Hindlimb muscle (tissue), 1 donor: ENCODE results near the gene FAM118A. TPM values are rescaled to one million over a fixed set of nuclear protein-coding genes. Genes with fewer than 3 reads are reported as not detected.
"Not testable (repeated sequence)": the region's sequence is repeated elsewhere in the genome, so short reads cannot be mapped to it uniquely, and the experiment has no call there.

Experiments used
- DNase-seq: peaks from one replicate; pipeline ENCODE4 v3.0.0-alpha.2; 2013
- polyA plus RNA-seq: library from polyadenylated mRNA; unstranded; fragments of 120-200 nt; gene quantifications from one replicate; pipeline ENCODE4 v1.2.1, GENCODE V29; 2013; ENCODE audit not compliant: insufficient read length

Gene FAM118A
- polyA plus RNA-seq, 1 donor, result 27.4 TPM

- DNase-seq, result no peak
These were observed 720 bp downstream of the FAM118A start for GRCh38 chr22:45310331-45310976.

- no peak for DNase-seq
These were observed 1.3 kb downstream of the FAM118A start for GRCh38 chr22:45310977-45311531.

- DNase-seq, result no peak
These were observed 2.7 kb downstream of the FAM118A start for GRCh38 chr22:45312415-45312814.

GRCh38 chr22:45312856-45313255, 3.1 kb downstream of the FAM118A start:
- no peak for DNase-seq

GRCh38 chr22:45314054-45314721, 4.5 kb downstream of the FAM118A start:
- DNase-seq, result no peak

- no peak for DNase-seq
These were observed 5.1 kb downstream of the FAM118A start for GRCh38 chr22:45314786-45315185.

- no peak for DNase-seq
These were observed 7.2 kb downstream of the FAM118A start for GRCh38 chr22:45316796-45317526.

GRCh38 chr22:45317551-45318167, 7.9 kb downstream of the FAM118A start:
- DNase-seq, result no peak

- DNase-seq, result peak; percentile 78
These were observed 8.4 kb downstream of the FAM118A start for GRCh38 chr22:45318168-45318557.

GRCh38 chr22:45318558-45319323, 9.0 kb downstream of the FAM118A start:
- DNase-seq, result no peak

- DNase-seq, result peak; percentile 36
These were observed 9.6 kb downstream of the FAM118A start for GRCh38 chr22:45319324-45319685.

GRCh38 chr22:45320357-45320976, 10.7 kb downstream of the FAM118A start:
- DNase-seq, result peak; percentile 29

- DNase-seq, result no peak
These were observed 12.1 kb downstream of the FAM118A start for GRCh38 chr22:45321827-45322226.

- DNase-seq, result no peak
These were observed 13.3 kb downstream of the FAM118A start for GRCh38 chr22:45322873-45323525.

GRCh38 chr22:45323695-45324094, 14.0 kb downstream of the FAM118A start:
- no peak for DNase-seq

GRCh38 chr22:45324311-45324711, 14.6 kb downstream of the FAM118A start:
- no peak for DNase-seq

- not testable (repeated sequence) for DNase-seq
These were observed 18.5 kb downstream of the FAM118A start for GRCh38 chr22:45328261-45328660.

- no peak for DNase-seq
These were observed 19.2 kb downstream of the FAM118A start for GRCh38 chr22:45328822-45329529.

GRCh38 chr22:45329530-45329936, 19.8 kb downstream of the FAM118A start:
- peak; percentile 63 for DNase-seq

GRCh38 chr22:45330548-45330947, 20.8 kb downstream of the FAM118A start:
- no peak for DNase-seq
